IPS-NIHi11 (cell line): Measurements from ENCODE around the gene TPCN2.

Experiments used
- DNase-seq: peaks from one replicate; pipeline ENCODE4 v3.0.0; 2012; ENCODE audit warnings: mixed read lengths, low spot score

TPCN2 gene

DNA sequence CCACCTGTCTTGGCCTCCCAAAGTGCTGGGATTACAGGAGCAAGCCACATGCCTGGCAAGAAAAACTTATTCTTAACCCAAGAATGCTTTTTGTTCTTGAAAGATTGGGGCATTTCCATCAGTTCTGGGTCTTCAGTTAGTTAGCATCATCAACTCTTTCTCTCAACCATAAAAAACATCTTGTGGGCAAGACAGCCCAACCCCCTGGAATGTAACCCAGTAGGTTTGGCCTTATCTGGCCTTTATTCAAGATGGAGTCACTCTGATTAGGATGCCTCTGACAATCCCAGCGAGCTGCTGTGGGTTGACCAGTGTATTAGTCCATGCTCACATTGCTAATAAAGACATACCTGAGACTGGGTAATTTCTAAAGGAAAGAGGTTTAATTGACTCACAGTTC, 9.2 kb upstream of the TPCN2 start:
- no peak for DNase-seq

GRCh38 chr11:69040051-69040450, 8.7 kb upstream of the TPCN2 start:
- no peak for DNase-seq

- DNase-seq = no peak
Observed at GRCh38 chr11:69040581-69041260, 8.0 kb upstream of the TPCN2 start.

DNA sequence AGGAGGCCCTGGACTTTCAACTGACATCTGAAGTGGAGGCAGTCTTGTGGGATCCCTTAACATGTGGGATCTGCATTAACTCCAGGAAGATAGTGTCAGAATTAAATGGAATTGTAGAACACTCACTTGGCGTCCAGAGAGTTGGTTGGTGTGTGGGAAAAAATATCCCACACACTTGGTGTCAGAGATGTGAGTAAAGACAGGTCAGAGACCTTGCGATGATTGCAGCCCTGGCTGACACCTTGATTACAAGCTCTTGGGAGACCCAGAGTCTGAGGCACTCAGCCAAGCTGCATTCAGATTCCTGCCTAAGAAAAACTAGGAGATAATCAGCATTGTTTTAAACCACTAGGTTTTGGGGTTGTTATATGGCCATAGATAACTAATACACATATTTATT, 7.2 kb upstream of the TPCN2 start:
- DNase-seq = no peak

GRCh38 chr11:69044111-69045013, 4.4 kb upstream of the TPCN2 start:
- peak; percentile 69 for DNase-seq

GRCh38 chr11:69048031-69048693, 570 bp upstream of the TPCN2 start:
- no peak for DNase-seq

DNA sequence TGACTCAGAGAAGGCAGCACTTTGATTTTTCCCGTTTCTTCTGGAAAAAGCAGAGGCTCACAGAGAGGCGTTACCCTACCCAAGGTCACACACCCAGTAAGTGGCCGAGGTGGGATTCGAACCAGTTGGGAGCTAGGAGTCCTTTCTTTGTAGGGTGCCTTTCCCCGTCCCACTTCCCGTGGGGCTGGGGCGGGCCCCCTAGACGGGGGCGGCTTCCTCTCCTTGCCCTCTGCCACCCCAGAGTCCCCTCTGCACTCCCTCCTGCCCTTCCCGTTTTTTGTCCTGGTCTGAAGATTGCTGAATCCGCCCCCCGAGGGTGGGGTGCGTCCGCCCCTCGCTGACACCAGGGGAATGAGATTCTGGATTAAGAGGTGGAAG, 747 bp downstream of the TPCN2 start:
- no peak for DNase-seq

DNA sequence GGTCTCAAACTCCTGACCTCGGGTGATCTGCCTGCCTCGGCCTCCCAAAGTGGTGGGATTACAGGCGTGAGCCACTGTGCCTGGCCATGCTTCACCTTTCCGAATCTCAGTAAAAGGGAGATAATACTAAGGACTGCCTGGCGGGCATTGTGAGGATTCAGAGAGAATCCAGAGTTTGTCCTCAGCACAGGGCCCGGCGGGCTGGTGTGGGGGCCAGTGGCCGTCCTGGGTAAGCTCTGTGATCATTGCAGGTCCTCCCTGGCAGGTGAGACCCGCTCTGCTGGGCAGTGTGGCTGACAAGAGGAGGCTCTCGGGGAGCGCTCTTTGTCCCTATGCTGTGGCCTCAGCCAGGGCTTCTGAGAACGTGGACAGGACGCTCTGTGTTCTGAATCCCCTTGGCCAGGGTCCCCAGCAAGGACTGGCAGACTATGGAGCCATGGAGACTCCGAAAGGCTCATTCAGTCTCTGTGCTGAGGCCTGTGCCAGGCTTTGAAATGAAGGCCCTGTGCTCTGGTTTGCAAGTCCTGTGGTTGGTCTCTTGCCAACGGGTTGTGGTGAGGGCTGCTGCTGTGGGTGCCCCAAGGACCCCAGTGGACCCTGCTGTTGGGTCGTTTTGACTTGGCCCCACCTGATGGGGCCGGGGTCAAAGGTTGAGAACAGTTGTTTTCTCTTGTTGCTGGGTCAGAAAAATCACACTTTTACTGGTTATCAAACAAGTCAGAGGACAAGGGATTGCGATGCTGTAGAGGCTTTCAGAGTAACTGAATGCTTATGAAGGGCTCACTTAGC, 2.1 kb downstream of the TPCN2 start:
- no peak for DNase-seq

GRCh38 chr11:69051381-69052342, 2.9 kb downstream of the TPCN2 start:
- DNase-seq = no peak

DNA sequence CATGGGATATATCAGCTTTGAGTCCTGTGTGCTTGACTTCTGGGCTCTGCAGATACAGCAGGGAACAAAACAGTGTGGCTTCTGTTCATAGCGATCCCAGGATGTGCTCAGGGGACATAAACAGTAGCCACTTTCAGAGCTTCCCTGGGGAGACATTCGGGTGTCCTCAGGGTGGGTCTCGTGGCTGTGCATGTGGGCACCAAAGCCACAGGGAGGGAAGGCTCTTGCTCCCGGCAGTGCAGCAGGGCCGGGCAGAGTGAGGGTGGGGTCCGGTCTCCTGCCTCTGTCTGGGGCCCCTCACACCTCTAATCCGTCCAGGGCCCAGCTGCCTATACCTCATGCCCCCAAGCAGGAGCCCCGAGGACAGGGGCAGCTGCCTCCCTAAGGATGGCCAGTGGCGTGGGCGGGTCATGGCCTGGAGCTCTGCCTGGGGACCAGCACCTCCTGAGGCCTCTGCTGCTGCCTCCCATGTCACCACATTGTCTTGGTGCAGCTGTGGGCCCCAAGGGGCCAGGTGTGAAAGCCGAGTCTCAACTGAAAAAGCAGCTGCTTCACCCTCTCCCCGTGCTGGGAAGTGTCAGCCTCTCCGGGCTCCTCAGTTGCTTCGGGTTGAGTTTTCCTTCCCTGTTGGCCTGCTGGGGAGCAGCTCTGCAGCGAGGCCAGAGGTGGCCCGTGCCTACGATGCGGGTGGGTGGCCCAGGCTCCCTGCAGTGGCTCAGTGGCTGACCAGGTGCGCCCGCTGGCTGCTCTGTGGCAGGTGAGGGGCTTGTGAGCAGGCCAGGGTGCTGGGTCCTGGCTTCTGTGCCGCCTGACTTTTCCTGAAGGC, 3.8 kb downstream of the TPCN2 start:
- DNase-seq = no peak

- no peak for DNase-seq
Observed at GRCh38 chr11:69053169-69053477, 4.4 kb downstream of the TPCN2 start.

- no peak for DNase-seq
Observed at GRCh38 chr11:69053546-69054396, 5.0 kb downstream of the TPCN2 start.

- DNase-seq = no peak
Observed at GRCh38 chr11:69054397-69055211, 5.9 kb downstream of the TPCN2 start.

- no peak for DNase-seq
Observed at GRCh38 chr11:69055212-69055586, 6.5 kb downstream of the TPCN2 start.

GRCh38 chr11:69055598-69056516, 7.1 kb downstream of the TPCN2 start:
- DNase-seq = no peak

DNA sequence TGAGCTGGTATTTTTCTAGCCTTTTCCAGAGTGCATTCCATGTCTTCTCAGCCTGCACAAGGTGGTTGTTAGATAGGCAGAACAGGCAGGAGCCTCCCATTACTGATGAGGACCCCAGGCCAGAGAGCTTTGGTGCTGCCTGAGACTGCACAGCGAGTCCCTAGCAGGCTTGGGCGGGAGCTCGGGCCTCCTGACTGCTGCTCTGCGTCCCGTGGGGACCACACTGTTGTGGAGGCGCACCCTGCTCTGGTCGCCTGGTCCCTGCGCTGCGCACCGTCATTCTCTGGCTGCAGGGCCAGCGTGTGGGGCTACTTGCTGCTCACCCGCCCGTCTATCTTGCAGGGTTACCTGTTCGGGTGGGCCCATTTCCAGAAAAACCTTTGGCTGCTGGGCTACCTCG, 8.5 kb downstream of the TPCN2 start:
- DNase-seq = no peak

GRCh38 chr11:69057801-69058200, 9.1 kb downstream of the TPCN2 start:
- DNase-seq = no peak
